ENCODE data around the gene ELP1.

DNA sequence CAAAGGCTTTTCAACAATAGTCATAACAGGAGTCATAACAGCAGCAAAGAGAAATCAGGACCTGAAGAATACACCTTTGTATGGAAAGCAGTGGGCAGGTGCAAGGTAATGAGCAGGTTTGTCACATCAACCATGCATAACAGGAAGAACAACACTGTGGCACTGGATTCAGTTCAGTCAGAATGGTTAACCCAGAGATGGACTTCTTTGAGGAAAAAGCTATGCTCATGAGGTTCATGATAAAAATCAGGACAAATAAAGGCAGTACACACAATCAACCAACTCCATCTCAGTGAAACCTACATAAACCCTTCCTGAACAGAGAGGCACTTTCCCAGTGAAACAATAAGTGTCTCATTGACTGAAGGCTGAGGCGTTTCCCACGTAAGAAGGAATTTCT is 27.2 kb upstream of the ELP1 start:
- TF ChIP-seq, protein P1, sequence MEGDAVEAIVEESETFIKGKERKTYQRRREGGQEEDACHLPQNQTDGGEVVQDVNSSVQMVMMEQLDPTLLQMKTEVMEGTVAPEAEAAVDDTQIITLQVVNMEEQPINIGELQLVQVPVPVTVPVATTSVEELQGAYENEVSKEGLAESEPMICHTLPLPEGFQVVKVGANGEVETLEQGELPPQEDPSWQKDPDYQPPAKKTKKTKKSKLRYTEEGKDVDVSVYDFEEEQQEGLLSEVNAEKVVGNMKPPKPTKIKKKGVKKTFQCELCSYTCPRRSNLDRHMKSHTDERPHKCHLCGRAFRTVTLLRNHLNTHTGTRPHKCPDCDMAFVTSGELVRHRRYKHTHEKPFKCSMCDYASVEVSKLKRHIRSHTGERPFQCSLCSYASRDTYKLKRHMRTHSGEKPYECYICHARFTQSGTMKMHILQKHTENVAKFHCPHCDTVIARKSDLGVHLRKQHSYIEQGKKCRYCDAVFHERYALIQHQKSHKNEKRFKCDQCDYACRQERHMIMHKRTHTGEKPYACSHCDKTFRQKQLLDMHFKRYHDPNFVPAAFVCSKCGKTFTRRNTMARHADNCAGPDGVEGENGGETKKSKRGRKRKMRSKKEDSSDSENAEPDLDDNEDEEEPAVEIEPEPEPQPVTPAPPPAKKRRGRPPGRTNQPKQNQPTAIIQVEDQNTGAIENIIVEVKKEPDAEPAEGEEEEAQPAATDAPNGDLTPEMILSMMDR (IDR thresholded peaks at IDR 0.05), result no peak
- TF ChIP-seq POLR2A (IDR thresholded peaks at IDR 0.05), result no peak

All from lower leg skin (tissue), 3 donors.